Lower leg skin (tissue), 3 donors: ENCODE data around the gene D2HGDH.

Experiments
- POLR2A ChIP-seq, 2 donors: fragments of 450-650 bp; IDR thresholded peaks; one replicate each; pipeline ENCODE4 v1.6.1; 2016 to 2017; ENCODE audit warnings: antibody characterized with exemption in 2 of 2, mild to moderate bottlenecking in 1 of 2, moderate library complexity in 1 of 2
- TF ChIP-seq, protein P1 (sequence below), 3 donors: fragments of 450-650 bp; IDR thresholded peaks; one replicate each; pipeline ENCODE4 v1.5.1; 2016; ENCODE audit warnings: antibody characterized with exemption in 3 of 3, mild to moderate bottlenecking in 3 of 3, moderate library complexity in 2 of 3

GRCh38 chr2:241815477-241816430, 81.3 kb downstream of the D2HGDH start:
- TF ChIP-seq, protein P1, sequence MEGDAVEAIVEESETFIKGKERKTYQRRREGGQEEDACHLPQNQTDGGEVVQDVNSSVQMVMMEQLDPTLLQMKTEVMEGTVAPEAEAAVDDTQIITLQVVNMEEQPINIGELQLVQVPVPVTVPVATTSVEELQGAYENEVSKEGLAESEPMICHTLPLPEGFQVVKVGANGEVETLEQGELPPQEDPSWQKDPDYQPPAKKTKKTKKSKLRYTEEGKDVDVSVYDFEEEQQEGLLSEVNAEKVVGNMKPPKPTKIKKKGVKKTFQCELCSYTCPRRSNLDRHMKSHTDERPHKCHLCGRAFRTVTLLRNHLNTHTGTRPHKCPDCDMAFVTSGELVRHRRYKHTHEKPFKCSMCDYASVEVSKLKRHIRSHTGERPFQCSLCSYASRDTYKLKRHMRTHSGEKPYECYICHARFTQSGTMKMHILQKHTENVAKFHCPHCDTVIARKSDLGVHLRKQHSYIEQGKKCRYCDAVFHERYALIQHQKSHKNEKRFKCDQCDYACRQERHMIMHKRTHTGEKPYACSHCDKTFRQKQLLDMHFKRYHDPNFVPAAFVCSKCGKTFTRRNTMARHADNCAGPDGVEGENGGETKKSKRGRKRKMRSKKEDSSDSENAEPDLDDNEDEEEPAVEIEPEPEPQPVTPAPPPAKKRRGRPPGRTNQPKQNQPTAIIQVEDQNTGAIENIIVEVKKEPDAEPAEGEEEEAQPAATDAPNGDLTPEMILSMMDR (IDR thresholded peaks at IDR 0.05), result no peak
- no peak for TF ChIP-seq POLR2A (IDR thresholded peaks at IDR 0.05)
